H9 (cell line): ENCODE data around the gene CCDC158. TPM values are rescaled to one million over a fixed set of nuclear protein-coding genes. Genes with fewer than 3 reads are reported as not detected.

Experiments used
- DNase-seq: peaks from one replicate; pipeline ENCODE4 v3.0.0-alpha.2; 2017
- H2AFZ ChIP-seq: one replicate; pipeline ENCODE4 v1.6.1; 2013; ENCODE audit warnings: mild to moderate bottlenecking, low read length, control low read depth, moderate library complexity
- H2AK5ac ChIP-seq: 2 replicates; pipeline ENCODE4 v1.6.1; 2013; ENCODE audit warnings: low read length, control low read depth, mixed read lengths; ENCODE audit not compliant: insufficient read length
- H2BK120ac ChIP-seq: one replicate; pipeline ENCODE4 v1.6.1; 2013; ENCODE audit warnings: low read depth, mild to moderate bottlenecking, low read length, control low read depth, inconsistent platforms; ENCODE audit not compliant: poor library complexity, severe bottlenecking
- H2BK12ac ChIP-seq: 2 replicates; pipeline ENCODE4 v1.6.1; 2013; ENCODE audit warnings: low read length, control low read depth, mixed read lengths, low read depth; ENCODE audit not compliant: insufficient read length
- H2BK15ac ChIP-seq: 2 replicates; pipeline ENCODE4 v1.6.1; 2013; ENCODE audit warnings: low read depth, low read length, control low read depth
- H2BK20ac ChIP-seq: one replicate; pipeline ENCODE4 v1.6.1; 2013; ENCODE audit warnings: low read depth, mild to moderate bottlenecking, low read length, control low read depth, inconsistent platforms; ENCODE audit not compliant: poor library complexity, severe bottlenecking
- H2BK5ac ChIP-seq: 2 replicates; pipeline ENCODE4 v1.6.1; 2013; ENCODE audit warnings: low read length, control low read depth, mixed read lengths; ENCODE audit not compliant: insufficient read length
- H3K14ac ChIP-seq: 2 replicates; pipeline ENCODE4 v1.6.1; 2013; ENCODE audit warnings: low read length, control low read depth; ENCODE audit not compliant: insufficient read depth
- H3K18ac ChIP-seq: 2 replicates; pipeline ENCODE4 v1.6.1; 2013; ENCODE audit warnings: low read depth, mild to moderate bottlenecking, mixed read lengths, low read length, control low read depth; ENCODE audit not compliant: insufficient read length
- H3K23ac ChIP-seq: 2 replicates; pipeline ENCODE4 v1.6.1; 2013; ENCODE audit warnings: low read length, control low read depth, mixed read lengths, low read depth; ENCODE audit not compliant: insufficient read length
- H3K23me2 ChIP-seq: 2 replicates; pipeline ENCODE4 v1.6.1; 2013; ENCODE audit warnings: low read depth, mild to moderate bottlenecking, mixed read lengths, low read length, control low read depth; ENCODE audit not compliant: insufficient read length, poor library complexity, severe bottlenecking
- H3K27ac ChIP-seq: 2 replicates; pipeline ENCODE4 v1.5.1; 2013; ENCODE audit warnings: low read length, control low read depth, mixed read lengths, low read depth; ENCODE audit not compliant: insufficient read length
- H3K27me3 ChIP-seq: 2 replicates; pipeline ENCODE4 v1.6.1; 2013; ENCODE audit warnings: low read length, control low read depth, inconsistent platforms; ENCODE audit not compliant: insufficient read depth
- H3K4ac ChIP-seq: 2 replicates; pipeline ENCODE4 v1.6.1; 2013; ENCODE audit warnings: low read depth, mild to moderate bottlenecking, control low read depth, inconsistent platforms, low read length, moderate library complexity
- H3K4me1 ChIP-seq: 2 replicates; pipeline ENCODE4 v1.6.1; 2013; ENCODE audit warnings: low read length, control low read depth, inconsistent platforms; ENCODE audit not compliant: insufficient read depth
- H3K4me2 ChIP-seq: 2 replicates; pipeline ENCODE4 v1.6.1; 2013; ENCODE audit warnings: low read length, control low read depth, mixed read lengths; ENCODE audit not compliant: insufficient read length, insufficient read depth
- H3K56ac ChIP-seq: 2 replicates; pipeline ENCODE4 v1.6.1; 2013; ENCODE audit warnings: low read depth, mild to moderate bottlenecking, mixed read lengths, low read length, control low read depth; ENCODE audit not compliant: insufficient read length
- H3K79me1 ChIP-seq: 2 replicates; pipeline ENCODE4 v1.6.1; 2013; ENCODE audit warnings: low read depth, mild to moderate bottlenecking, moderate library complexity, low read length, control low read depth, inconsistent platforms; ENCODE audit not compliant: insufficient read depth, poor library complexity, severe bottlenecking
- H3K79me2 ChIP-seq: 2 replicates; pipeline ENCODE4 v1.6.1; 2013; ENCODE audit warnings: low read length, control low read depth, inconsistent platforms; ENCODE audit not compliant: insufficient read depth
- H3K9ac ChIP-seq: 2 replicates; pipeline ENCODE4 v1.6.1; 2013; ENCODE audit warnings: low read length, control low read depth, mixed read lengths; ENCODE audit not compliant: insufficient read length; ENCODE audit errors: extremely low read depth
- H3K9me3 ChIP-seq: one replicate; pipeline ENCODE4 v1.6.1; 2013; ENCODE audit warnings: low read depth, low read length, inconsistent platforms; ENCODE audit not compliant: control insufficient read depth
- H3T11ph ChIP-seq: one replicate; pipeline ENCODE4 v1.6.1; 2013; ENCODE audit warnings: mild to moderate bottlenecking, low read length, control low read depth, inconsistent platforms
- H4K20me1 ChIP-seq: one replicate; pipeline ENCODE4 v1.6.1; 2013; ENCODE audit not compliant: control insufficient read depth, insufficient read length, insufficient read depth
- H4K5ac ChIP-seq: 2 replicates; pipeline ENCODE4 v1.6.1; 2013; ENCODE audit warnings: low read depth, mild to moderate bottlenecking, mixed read lengths, low read length, control low read depth; ENCODE audit not compliant: insufficient read length
- H4K8ac ChIP-seq: replicated peaks from 2 replicates; pipeline ENCODE4 v1.6.1; 2013; ENCODE audit warnings: low read length, control low read depth, mixed read lengths, low read depth; ENCODE audit not compliant: insufficient read length
- H4K91ac ChIP-seq: 2 replicates; pipeline ENCODE4 v1.6.1; 2013; ENCODE audit warnings: low read depth, mild to moderate bottlenecking, moderate library complexity, mixed read lengths, low read length, control low read depth; ENCODE audit not compliant: insufficient read length
- H3K27ac Mint-ChIP-seq, 3 experiments: 2 replicates in 2 of 3; 3 replicates in 1 of 3; pipeline ENCODE4 v1.8.0; 2020 to 2021; ENCODE audit warnings: mixed read lengths in 3 of 3, mild to moderate bottlenecking in 1 of 3, moderate library complexity in 1 of 3
- H3K27me3 Mint-ChIP-seq: 2 replicates; pipeline ENCODE4 v1.8.0; 2021; ENCODE audit warnings: low read depth, mild to moderate bottlenecking, moderate library complexity, mixed read lengths
- H3K36me3 Mint-ChIP-seq, 3 experiments: 2 replicates in 2 of 3; 3 replicates in 1 of 3; pipeline ENCODE4 v1.8.0; 2020 to 2021; ENCODE audit warnings: low read depth in 3 of 3, mixed read lengths in 3 of 3; ENCODE audit not compliant: insufficient read depth in 1 of 3
- H3K4me1 Mint-ChIP-seq, 2 experiments: 2 replicates each; pipeline ENCODE4 v1.8.0; 2020; ENCODE audit warnings: mixed read lengths in 2 of 2
- H3K4me3 Mint-ChIP-seq, 2 experiments: 2 replicates in 1 of 2; 3 replicates in 1 of 2; pipeline ENCODE4 v1.8.0; 2020 to 2021; ENCODE audit warnings: mild to moderate bottlenecking in 2 of 2, mixed read lengths in 2 of 2, moderate library complexity in 1 of 2
- H3K9me3 Mint-ChIP-seq, 2 experiments: 2 replicates in 1 of 2; 3 replicates in 1 of 2; pipeline ENCODE4 v1.8.0; 2020; ENCODE audit warnings: mild to moderate bottlenecking in 2 of 2, mixed read lengths in 2 of 2, moderate library complexity in 1 of 2
- CTCF ChIP-seq: fragments of 200-600 bp; sonication (generic); conservative IDR thresholded peaks from 3 replicates; pipeline ENCODE4 v1.8.0; 2021; ENCODE audit warnings: antibody characterized with exemption, mild to moderate bottlenecking
- WGBS: extraction: QIAGEN DNeasy Blood & Tissue Kit; methylation state at CpG from one replicate; pipeline ENCODE4 v1.1.7; 2013; ENCODE audit warnings: missing lambda C conversion rate, low lambda C conversion rate, mixed read lengths; ENCODE audit not compliant: insufficient read length; ENCODE audit errors: extremely low coverage; 5-methylcytosine and 5-hydroxymethylcytosine counted together
- total RNA-seq: library from RNA; stranded (reverse); gene quantifications from 2 replicates; pipeline ENCODE4 v1.2.1, GENCODE V29; 2021

Gene CCDC158
- total RNA-seq, 1 experiment from 2014 or later, result not detected

GRCh38 chr4:76401654-76402053 is 19.3 kb downstream of the CCDC158 start:
- no peak overlapping the region for H2AFZ ChIP-seq
- H3K4me2 ChIP-seq, result no peak overlapping the region
- H3K9me3 ChIP-seq, result no peaks in the 10 kb centered on the region
- no peak overlapping the region for H3K14ac ChIP-seq
- H2BK12ac ChIP-seq, result no peak overlapping the region
- no peak overlapping the region for H3K56ac ChIP-seq
- no peak overlapping the region for H2BK120ac ChIP-seq
- no peak overlapping the region for H2AK5ac ChIP-seq
- no peak overlapping the region for H3T11ph ChIP-seq
- Mint-ChIP-seq H3K4me1 (peaks cover 12 to 13% of the 10 kb centered on the region in 2 experiments), H3K27me3 (no peaks in the 10 kb centered on the region; the same call in 1 of the 2 replicates), H3K4me3 (no peak overlapping the region), H3K27ac (no peak overlapping the region), H3K9me3 (peaks cover 0 to 3% of the 10 kb centered on the region in 2 experiments; a peak in 1 of 5 replicates), H3K36me3 (peaks cover 0 to 5% (median 0%) of the 10 kb centered on the region in 3 experiments; a peak in 1 of 7 replicates)
- no peaks in the 10 kb centered on the region for H3K79me1 ChIP-seq
- no CpG with 5 or more reads among the region's 3 CpGs for WGBS
- H3K9ac ChIP-seq, result no peak overlapping the region
- H3K23me2 ChIP-seq, result no peaks in the 10 kb centered on the region
- H3K23ac ChIP-seq, result no peak overlapping the region
- H2BK20ac ChIP-seq, result no peak overlapping the region
- no peaks in the 10 kb centered on the region; the same call in 1 of the 2 replicates for H3K4me1 ChIP-seq
- H4K8ac ChIP-seq, result no peak overlapping the region
- H2BK15ac ChIP-seq, result no peak overlapping the region
- no peak overlapping the region for H3K4ac ChIP-seq
- H4K91ac ChIP-seq, result no peak overlapping the region
- H4K20me1 ChIP-seq, result no peaks in the 10 kb centered on the region
- no peak overlapping the region for H2BK5ac ChIP-seq
- no peak for DNase-seq
- H3K79me2 ChIP-seq, result no peaks in the 10 kb centered on the region
- H3K18ac ChIP-seq, result no peak overlapping the region
- no peaks in the 10 kb centered on the region for H3K27me3 ChIP-seq
- no peak overlapping the region for H3K27ac ChIP-seq
- no peak overlapping the region for H4K5ac ChIP-seq
- TF ChIP-seq CTCF, result no peak
